Choroid plexus epithelial cell (primary cell): ENCODE data around the gene TRMT10B.
"Not testable (repeated sequence)": the region's sequence is repeated elsewhere in the genome, so short reads cannot be mapped to it uniquely, and the experiment has no call there.

Source experiments
- DNase-seq: peaks from one replicate; pipeline ENCODE4 v3.0.0-alpha.2; 2010; ENCODE audit warnings: low read depth
- H3K4me3 ChIP-seq: 2 replicates; pipeline ENCODE4 v1.5.1; 2011; ENCODE audit warnings: low read depth, mild to moderate bottlenecking, control low read depth, low read length, moderate library complexity
- CTCF ChIP-seq: conservative IDR thresholded peaks from 2 replicates; pipeline ENCODE4 v1.5.1; 2011; ENCODE audit warnings: low read depth, mild to moderate bottlenecking, control low read depth, inconsistent platforms, low read length, moderate library complexity

Gene TRMT10B

GRCh38 chr9:37749129-37749528 lies 4.5 kb upstream of the TRMT10B start:
- no peak overlapping the region for H3K4me3 ChIP-seq
- no peak for TF ChIP-seq CTCF
- DNase-seq, result no peak

GRCh38 chr9:37751186-37751585 lies 2.4 kb upstream of the TRMT10B start:
- TF ChIP-seq CTCF, result no peak

GRCh38 chr9:37751704-37752103 lies 1.9 kb upstream of the TRMT10B start:
- not testable (repeated sequence) for DNase-seq, H3K4me3 ChIP-seq

More at GRCh38 chr9:37751186-37751585, 2.4 kb upstream of the TRMT10B start:
- no peak for DNase-seq
- H3K4me3 ChIP-seq, result no peak overlapping the region

GRCh38 chr9:37752112-37752511 lies 1.5 kb upstream of the TRMT10B start:
- not testable (repeated sequence) for DNase-seq, H3K4me3 ChIP-seq

- TF ChIP-seq CTCF, result no peak
- no peak for DNase-seq
- H3K4me3 ChIP-seq, result peak overlapping the region; percentile 70
These were observed 740 bp upstream of the TRMT10B start for GRCh38 chr9:37752642-37753488.

GRCh38 chr9:37758747-37759146 lies 5.1 kb downstream of the TRMT10B start:
- TF ChIP-seq CTCF, result no peak
- H3K4me3 ChIP-seq, result no peak overlapping the region
- no peak for DNase-seq

- no peak for TF ChIP-seq CTCF
- H3K4me3 ChIP-seq, result no peak overlapping the region
- DNase-seq, result peak; percentile 86
These were observed 7.0 kb downstream of the TRMT10B start for GRCh38 chr9:37760416-37761161.

- no peak overlapping the region for H3K4me3 ChIP-seq
- TF ChIP-seq CTCF, result no peak
- peak; percentile 88 for DNase-seq
These were observed 7.9 kb downstream of the TRMT10B start for GRCh38 chr9:37761511-37761910.

GRCh38 chr9:37765263-37765662 lies 11.7 kb downstream of the TRMT10B start:
- not testable (repeated sequence) for DNase-seq, H3K4me3 ChIP-seq
